Omental fat pad (tissue), 4 donors: Measurements from ENCODE around the gene RANBP17. TPM values are rescaled to one million over a fixed set of nuclear protein-coding genes. Genes with fewer than 3 reads are reported as not detected.

Source experiments
- ATAC-seq: fragments of 150-250 bp; one replicate; pipeline ENCODE4 v1.9.1; 2016; ENCODE audit warnings: mild to moderate bottlenecking, moderate library complexity; ENCODE audit not compliant: low FRiP score
- DNase-seq: peaks from one replicate; pipeline ENCODE4 v3.0.0-alpha.2; 2019; ENCODE audit warnings: low spot score
- total RNA-seq, 4 donors: library from RNA; depleted of rRNA; stranded (reverse); fragments of >200 nt; gene quantifications; one replicate each; pipeline ENCODE4 v1.1.0, GENCODE V29; 2016
- TF ChIP-seq, protein P1 (sequence below), 3 donors: fragments of 450-650 bp; IDR thresholded peaks; one replicate each; pipeline ENCODE4 v1.5.1; 2016 to 2017; ENCODE audit warnings: antibody characterized with exemption in 3 of 3, mild to moderate bottlenecking in 3 of 3, moderate library complexity in 2 of 3

RANBP17 gene
- total RNA-seq, 4 donors from 2014 or later = 0.93 to 10.7 (median 3.8) TPM

DNA sequence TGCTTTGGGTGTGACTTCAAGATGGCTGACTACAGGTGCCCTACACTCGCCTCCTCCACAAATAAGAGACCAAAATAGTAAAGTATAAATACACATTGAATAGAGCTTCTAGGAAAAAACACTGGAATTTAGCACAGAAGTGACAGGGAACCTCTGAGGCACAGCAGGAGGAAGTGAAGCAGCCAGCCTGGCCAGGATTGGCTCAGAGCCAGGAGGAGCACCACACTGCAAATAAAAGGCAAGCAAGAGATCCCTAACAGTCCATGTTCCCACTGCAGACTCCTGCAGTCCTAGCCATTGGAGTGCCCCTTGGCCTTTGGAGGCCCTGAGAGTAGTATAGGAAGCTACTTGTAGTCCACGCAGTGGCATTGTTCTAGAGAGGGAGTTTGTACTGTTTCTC lies 260.6 kb downstream of the RANBP17 start:
- no peak for DNase-seq
- no peak for ATAC-seq
- TF ChIP-seq, protein P1, sequence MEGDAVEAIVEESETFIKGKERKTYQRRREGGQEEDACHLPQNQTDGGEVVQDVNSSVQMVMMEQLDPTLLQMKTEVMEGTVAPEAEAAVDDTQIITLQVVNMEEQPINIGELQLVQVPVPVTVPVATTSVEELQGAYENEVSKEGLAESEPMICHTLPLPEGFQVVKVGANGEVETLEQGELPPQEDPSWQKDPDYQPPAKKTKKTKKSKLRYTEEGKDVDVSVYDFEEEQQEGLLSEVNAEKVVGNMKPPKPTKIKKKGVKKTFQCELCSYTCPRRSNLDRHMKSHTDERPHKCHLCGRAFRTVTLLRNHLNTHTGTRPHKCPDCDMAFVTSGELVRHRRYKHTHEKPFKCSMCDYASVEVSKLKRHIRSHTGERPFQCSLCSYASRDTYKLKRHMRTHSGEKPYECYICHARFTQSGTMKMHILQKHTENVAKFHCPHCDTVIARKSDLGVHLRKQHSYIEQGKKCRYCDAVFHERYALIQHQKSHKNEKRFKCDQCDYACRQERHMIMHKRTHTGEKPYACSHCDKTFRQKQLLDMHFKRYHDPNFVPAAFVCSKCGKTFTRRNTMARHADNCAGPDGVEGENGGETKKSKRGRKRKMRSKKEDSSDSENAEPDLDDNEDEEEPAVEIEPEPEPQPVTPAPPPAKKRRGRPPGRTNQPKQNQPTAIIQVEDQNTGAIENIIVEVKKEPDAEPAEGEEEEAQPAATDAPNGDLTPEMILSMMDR (IDR thresholded peaks at IDR 0.05) = no peak

DNA sequence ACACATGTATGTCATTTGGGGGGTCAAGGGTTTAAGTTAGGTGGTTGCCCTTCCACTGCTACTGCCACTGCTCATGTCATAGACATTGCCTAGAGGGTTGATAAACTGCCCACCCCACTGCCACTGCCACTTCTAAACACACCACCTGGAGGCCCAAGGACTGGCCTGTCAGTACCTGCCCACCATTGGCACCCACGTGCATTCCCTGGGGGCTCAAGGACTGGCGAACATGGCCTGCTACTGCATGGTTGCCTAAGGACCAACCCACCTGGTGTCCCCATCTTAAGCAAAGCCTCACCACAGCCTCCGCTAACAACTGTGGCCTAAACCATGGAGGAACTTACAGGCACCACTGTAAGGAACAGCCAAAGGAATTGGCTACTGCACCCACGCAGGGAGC lies 261.6 kb downstream of the RANBP17 start:
- no peak for DNase-seq
- no peak for ATAC-seq
- TF ChIP-seq, protein P1 (IDR thresholded peaks at IDR 0.05) = no peak

DNA sequence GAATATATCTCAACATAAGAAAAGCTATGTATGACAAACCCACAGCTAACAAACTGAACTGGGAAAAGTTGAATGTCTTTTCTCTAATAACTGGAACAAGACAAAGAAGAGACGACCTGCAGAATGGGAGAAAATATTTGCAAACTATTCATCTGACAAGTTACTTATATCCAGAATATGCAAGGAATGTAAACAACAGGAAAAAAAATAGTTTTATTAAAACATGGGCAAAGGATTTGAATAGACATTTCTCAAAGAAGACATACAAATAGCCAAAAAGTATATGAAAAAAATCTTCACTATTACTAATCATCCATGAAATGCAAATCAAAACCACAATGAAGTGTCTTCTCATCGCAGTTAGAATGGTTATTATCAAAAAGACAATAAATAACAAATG lies 265.5 kb downstream of the RANBP17 start:
- no peak for ATAC-seq
- no peak for DNase-seq
- TF ChIP-seq, protein P1 (IDR thresholded peaks at IDR 0.05) = no peak

DNA sequence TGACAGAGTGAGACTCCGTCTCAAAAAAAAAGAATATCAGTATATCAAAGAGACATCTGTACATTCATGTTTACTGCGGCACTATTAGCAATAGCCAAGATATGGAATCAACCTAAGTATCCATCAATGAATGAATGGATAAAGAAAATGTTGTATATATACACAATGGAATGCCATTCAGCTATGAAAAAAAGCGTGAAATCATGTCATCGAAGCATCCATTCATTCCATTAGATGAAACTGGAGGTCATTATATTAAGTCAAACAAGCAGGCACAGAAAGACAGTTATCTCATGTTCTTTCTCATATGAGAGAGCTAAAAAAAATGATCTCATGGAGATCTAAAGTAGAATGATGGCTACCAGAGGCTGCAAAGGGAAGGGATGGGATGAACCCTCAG lies 266.3 kb downstream of the RANBP17 start:
- DNase-seq (no peak), ATAC-seq (no peak)
- TF ChIP-seq, protein P1 (IDR thresholded peaks at IDR 0.05) = no peak

DNA sequence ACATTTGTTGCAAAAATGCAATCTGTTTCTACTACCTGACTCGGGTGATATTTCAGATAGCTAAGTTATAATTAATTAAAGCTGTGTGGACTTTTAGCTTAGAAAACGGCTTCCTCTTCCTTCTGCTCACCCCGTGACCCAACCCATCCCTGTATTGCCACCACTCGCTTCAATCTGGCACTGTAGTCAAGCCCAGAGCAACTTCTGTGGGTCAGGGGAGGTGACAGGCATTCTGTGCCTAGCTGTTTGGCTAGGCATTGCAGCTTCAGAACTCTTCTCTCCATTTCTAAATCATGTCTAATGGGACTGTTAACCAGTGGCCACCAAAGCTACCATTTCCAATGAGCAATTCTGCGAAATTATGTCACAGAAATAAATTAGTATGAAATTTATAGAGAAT lies 267.5 kb downstream of the RANBP17 start:
- DNase-seq (no peak), ATAC-seq (no peak)
- TF ChIP-seq, protein P1 (IDR thresholded peaks at IDR 0.05) = no peak

DNA sequence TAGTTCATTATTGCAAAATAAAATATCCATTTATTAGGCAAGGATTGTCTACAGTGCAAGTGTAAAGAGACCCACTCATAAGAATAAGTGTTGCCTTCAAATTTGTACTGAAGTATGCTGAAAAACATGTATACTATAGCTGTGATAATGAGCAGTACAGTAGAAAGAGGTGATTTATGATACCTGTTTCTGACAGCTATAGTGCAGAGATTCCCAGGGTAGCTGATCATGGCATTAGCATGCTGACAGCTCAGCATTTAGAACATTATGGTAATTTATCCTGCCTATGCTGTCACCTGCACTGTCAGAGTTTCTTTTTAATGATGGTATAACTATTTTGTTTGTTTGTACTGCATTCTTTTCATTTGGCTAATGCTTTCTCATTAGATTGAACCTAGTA lies 269.7 kb downstream of the RANBP17 start:
- ATAC-seq = no peak
- TF ChIP-seq, protein P1 (IDR thresholded peaks at IDR 0.05) = no peak
- no peak for DNase-seq

DNA sequence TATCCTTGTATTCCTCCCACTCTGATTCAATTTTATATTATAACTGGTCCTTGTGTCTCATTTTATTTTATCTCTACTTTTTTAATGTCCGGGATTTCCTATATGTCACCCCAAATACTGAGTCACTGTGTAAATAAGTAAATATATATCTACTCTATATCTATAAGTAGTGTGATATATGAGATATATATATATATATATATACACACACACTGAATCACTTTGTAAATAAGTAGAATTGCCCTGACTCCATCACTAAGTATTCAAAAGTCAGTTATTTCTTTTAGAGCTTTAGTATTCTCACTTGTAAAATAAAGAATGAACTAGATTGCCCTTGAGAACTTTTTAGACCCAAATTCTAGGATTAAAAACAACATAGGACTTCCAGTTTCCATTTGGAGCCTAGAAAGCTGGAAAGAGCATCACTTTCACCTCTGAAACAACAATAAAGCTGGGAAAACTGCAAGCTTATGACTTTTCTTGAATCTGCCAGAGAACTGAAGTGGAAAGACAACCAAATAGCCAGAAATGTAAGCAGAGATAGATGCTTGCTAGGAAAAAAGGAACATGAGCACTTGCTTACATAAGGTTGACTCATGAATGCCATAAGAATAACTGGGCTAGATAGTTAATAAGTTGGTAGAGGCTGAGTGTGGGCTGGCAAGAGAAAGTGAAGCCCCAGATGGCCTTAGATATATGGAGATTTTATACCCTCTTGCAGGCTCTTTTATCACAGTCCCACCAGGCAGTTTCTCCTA lies 276.1 kb downstream of the RANBP17 start:
- no peak for ATAC-seq
- TF ChIP-seq, protein P1 (IDR thresholded peaks at IDR 0.05) = no peak

More for the DNA sequence above, 276.1 kb downstream of the RANBP17 start:
- no peak for DNase-seq
